ENCODE data around the gene TDRD9.

- TF ChIP-seq CTCF (conservative IDR thresholded peaks at IDR 0.05; ENCODE audit: low read depth in 2 of 2) (no peak), EZH2 (IDR thresholded peaks at IDR 0.05; ENCODE audit: low read depth, unreplicated experiment) (no peak), ZNF114 (CRISPR knock-in tag; IDR thresholded peaks at IDR 0.05) (no peak)
- TF ChIP-seq, protein P1, sequence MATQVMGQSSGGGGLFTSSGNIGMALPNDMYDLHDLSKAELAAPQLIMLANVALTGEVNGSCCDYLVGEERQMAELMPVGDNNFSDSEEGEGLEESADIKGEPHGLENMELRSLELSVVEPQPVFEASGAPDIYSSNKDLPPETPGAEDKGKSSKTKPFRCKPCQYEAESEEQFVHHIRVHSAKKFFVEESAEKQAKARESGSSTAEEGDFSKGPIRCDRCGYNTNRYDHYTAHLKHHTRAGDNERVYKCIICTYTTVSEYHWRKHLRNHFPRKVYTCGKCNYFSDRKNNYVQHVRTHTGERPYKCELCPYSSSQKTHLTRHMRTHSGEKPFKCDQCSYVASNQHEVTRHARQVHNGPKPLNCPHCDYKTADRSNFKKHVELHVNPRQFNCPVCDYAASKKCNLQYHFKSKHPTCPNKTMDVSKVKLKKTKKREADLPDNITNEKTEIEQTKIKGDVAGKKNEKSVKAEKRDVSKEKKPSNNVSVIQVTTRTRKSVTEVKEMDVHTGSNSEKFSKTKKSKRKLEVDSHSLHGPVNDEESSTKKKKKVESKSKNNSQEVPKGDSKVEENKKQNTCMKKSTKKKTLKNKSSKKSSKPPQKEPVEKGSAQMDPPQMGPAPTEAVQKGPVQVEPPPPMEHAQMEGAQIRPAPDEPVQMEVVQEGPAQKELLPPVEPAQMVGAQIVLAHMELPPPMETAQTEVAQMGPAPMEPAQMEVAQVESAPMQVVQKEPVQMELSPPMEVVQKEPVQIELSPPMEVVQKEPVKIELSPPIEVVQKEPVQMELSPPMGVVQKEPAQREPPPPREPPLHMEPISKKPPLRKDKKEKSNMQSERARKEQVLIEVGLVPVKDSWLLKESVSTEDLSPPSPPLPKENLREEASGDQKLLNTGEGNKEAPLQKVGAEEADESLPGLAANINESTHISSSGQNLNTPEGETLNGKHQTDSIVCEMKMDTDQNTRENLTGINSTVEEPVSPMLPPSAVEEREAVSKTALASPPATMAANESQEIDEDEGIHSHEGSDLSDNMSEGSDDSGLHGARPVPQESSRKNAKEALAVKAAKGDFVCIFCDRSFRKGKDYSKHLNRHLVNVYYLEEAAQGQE (IDR thresholded peaks at IDR 0.05; ENCODE audit: unreplicated experiment): no peak
These were observed 90.8 kb downstream of the TDRD9 start for GRCh38 chr14:104019029-104019428.

Measured in GM23338 (cell line).